22Rv1 (cell line): ENCODE results near the gene LHB.
A peak's percentile ranks its signal among the peaks of the same experiment; 100 is the strongest.

Experiments
- H3K27ac ChIP-seq: fragments of 450-650 bp; 2 replicates; pipeline ENCODE4 v1.5.1; 2017
- CTCF ChIP-seq: fragments of 450-650 bp; IDR thresholded peaks from 2 replicates; pipeline ENCODE4 v1.5.1; 2017; ENCODE audit warnings: mild to moderate bottlenecking
- ZFX ChIP-seq: fragments of 450-650 bp; IDR thresholded peaks from 2 replicates; pipeline ENCODE4 v1.6.1; 2017; ENCODE audit warnings: antibody characterized with exemption, borderline replicate concordance

Gene LHB

GRCh38 chr19:48997972-48998371 lies 18.9 kb downstream of the LHB start:
- H3K27ac ChIP-seq = no peak overlapping the region

DNA sequence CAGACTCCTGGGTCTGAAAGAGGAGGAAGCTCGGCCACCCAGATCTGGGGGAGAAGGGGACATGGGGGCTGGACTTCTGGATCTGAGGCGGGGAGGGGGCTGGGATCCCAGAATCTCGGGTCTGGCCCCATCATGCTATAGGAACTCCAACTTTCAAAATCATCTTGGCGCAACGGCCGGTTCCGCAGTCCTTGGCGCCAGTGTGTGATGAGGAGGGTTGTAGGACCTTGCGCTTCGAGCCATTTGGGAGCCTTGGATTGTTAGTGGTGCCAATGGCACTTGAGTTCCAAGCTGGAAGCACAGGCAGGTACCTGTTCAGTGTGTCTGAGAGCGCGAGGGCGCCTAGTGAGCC lies 22.9 kb downstream of the LHB start:
- no peak for TF ChIP-seq ZFX
- no peak for TF ChIP-seq CTCF

More at GRCh38 chr19:48997972-48998371, 18.9 kb downstream of the LHB start:
- TF ChIP-seq ZFX = no peak
- peak; percentile 79 for TF ChIP-seq CTCF

GRCh38 chr19:48993175-48994034 lies 23.5 kb downstream of the LHB start, which contains the start of the genes GYS1 and RUVBL2:
GYS1 (minus strand) TSS chr19:48993309; CDS start chr19:48993112, 197 bp downstream.
RUVBL2 (plus strand) TSS chr19:48993887; CDS start chr19:48993912, 25 bp downstream.
- peak within 1 kb of the TSS; percentile 92 for H3K27ac ChIP-seq
- no peak for TF ChIP-seq ZFX
- peak; percentile 98 for TF ChIP-seq CTCF

More for the DNA sequence above, 22.9 kb downstream of the LHB start:
- H3K27ac ChIP-seq = peak overlapping the region; percentile 92

GRCh38 chr19:48992581-48993174 lies 24.2 kb downstream of the LHB start:
- H3K27ac ChIP-seq = peak overlapping the region; percentile 92
- TF ChIP-seq CTCF = no peak
- no peak for TF ChIP-seq ZFX

DNA sequence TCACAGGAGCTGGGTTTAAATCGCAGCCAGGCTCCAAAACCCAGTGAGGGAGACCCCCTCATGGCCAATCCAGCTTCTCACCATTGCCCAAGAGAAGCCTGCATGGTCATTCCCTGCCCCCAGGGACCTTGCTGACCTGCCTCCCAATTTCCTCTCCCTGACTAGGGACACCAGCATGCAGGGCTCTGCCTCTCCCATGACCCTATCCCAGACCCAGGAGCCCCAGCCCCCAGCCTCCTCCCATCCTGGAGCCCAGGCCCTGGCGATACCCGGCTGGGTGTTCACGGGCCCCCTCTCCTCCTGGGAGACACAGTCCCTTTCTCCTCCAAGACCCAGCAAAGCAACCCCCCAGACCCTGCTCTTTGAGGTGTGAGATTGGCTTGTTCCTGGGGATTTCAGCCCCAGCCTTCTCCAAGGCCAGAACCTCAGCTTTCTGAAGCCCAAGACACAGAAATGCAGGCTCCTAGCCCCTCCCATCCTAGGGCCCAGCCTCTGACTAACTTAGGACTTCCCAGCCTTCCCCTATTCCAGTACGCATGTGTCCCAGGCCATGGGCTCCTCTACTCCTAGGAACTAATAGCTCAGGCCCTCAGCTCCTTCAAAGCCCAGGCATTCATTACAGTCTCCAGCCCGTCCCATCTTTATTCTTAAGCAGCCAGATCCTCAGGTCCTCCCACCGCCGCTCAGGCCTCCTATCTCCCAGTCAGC lies 24.9 kb downstream of the LHB start:
- H3K27ac ChIP-seq = peak overlapping the region; percentile 92
- TF ChIP-seq CTCF = no peak

DNA sequence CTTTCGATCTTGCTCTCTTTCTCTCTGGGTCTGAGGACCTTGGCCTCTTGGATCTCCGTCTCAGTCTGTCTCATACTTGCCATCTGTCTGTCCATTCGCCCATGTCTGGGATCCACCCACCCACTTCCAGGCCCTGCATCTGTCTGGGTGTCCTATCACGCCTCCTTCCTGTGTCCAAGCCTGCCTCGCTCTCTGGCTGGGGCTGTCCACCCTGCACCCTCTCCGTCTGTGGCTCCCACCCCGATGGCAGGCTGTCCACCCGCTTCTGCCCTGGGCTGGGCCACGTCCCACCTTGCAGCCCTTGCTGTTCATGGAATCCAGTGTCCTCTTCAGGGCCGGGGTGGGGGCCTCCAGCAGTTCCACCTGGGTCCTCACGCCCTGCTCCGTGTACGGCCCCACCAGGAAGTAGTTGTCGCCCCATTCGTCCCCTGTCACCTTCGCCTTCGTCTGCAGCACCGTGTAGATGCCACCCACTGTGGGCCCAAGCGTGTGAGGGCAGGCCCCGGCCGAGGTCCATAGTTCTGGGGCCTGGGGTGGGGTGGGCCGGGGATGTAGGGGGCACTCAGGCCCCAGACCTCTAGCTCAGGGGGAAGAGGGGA lies 25.8 kb downstream of the LHB start:
- H3K27ac ChIP-seq = 0 out of 2 replicates have a peak overlapping the region, but pooled peaks have one; percentile 2
- no peak for TF ChIP-seq CTCF
- no peak for TF ChIP-seq ZFX
